HG02884 (cell line): ENCODE measurements around the gene SLC6A14.

Experiments
- ATAC-seq: cut with Tn5 transposase; IDR thresholded peaks from one replicate; pipeline ENCODE4 v1.9.1; 2021; ENCODE audit warnings: mild to moderate bottlenecking, moderate library complexity; ENCODE audit not compliant: unreplicated experiment

Gene SLC6A14, protein sequence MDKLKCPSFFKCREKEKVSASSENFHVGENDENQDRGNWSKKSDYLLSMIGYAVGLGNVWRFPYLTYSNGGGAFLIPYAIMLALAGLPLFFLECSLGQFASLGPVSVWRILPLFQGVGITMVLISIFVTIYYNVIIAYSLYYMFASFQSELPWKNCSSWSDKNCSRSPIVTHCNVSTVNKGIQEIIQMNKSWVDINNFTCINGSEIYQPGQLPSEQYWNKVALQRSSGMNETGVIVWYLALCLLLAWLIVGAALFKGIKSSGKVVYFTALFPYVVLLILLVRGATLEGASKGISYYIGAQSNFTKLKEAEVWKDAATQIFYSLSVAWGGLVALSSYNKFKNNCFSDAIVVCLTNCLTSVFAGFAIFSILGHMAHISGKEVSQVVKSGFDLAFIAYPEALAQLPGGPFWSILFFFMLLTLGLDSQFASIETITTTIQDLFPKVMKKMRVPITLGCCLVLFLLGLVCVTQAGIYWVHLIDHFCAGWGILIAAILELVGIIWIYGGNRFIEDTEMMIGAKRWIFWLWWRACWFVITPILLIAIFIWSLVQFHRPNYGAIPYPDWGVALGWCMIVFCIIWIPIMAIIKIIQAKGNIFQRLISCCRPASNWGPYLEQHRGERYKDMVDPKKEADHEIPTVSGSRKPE

GRCh38 chrX:116436358-116436816 lies at the start of gene SLC6A14:
Gene SLC6A14, plus strand, starts transcription at chrX:116436606. Its CDS starts 104 bp downstream, at chrX:116436710.
- ATAC-seq = no peak

GRCh38 chrX:116395752-116396151 lies 40.7 kb upstream of the SLC6A14 start:
- ATAC-seq = no peak

- ATAC-seq = no peak
Observed at GRCh38 chrX:116399681-116400080, 36.7 kb upstream of the SLC6A14 start.

DNA sequence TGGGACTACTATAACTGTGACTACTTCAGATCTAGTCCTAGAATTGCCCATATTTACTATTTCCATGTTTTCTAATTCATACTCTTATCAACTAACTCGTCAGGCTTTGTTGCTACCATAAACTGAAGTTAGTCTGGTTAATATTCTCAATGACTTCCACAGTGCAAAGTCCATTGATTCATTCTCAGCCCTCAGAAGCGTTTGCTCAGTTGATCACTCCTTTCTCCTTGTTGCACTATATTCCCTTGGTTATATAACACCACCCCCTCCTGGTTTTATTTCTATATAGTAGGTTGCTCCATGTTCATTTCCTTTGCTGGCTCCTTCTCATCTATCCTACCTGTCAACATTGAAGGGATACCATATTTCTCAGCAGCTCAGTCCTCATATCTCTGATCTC lies 27.2 kb upstream of the SLC6A14 start:
- no peak for ATAC-seq

DNA sequence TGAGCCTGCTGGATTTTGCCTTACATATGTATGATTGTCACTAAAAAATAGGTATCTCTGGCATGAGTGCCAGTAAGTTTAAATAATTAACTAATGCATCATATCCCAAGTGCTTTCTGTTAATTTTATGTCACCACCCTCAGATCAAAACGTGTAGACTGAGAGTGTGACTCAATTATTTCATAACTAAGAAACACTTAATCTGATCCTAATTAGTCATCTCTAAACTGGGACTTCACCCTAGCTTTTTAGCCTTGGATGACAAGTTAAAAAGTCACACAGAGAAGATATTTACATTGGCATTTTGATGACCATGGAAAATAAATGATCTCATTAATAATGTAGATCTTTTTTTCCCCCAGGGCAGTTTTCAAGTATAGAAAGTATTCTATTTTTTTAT lies 23.1 kb upstream of the SLC6A14 start:
- no peak for ATAC-seq

DNA sequence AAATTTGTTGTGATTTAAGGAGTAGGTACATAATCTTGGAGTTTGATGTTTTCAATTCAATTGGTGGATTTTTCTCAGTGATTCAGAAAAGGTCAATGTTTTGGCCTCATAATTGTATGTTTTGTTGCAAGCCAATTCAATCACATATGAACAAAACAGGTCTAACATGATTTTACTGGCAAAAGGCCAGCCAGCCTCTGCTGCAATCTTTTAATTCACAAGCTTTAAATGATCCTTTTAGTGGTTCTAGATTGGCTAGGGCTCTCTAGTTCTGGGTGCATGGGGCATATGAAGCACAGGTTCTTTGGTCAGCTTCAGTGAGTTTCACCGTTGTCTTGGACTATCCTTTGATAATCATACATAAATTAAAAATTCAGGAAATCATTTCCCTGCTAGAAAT lies 19.2 kb upstream of the SLC6A14 start:
- ATAC-seq = no peak

GRCh38 chrX:116417968-116418367 lies 18.4 kb upstream of the SLC6A14 start:
- no peak for ATAC-seq

- no peak for ATAC-seq
Observed at GRCh38 chrX:116427978-116428377, 8.4 kb upstream of the SLC6A14 start.

DNA sequence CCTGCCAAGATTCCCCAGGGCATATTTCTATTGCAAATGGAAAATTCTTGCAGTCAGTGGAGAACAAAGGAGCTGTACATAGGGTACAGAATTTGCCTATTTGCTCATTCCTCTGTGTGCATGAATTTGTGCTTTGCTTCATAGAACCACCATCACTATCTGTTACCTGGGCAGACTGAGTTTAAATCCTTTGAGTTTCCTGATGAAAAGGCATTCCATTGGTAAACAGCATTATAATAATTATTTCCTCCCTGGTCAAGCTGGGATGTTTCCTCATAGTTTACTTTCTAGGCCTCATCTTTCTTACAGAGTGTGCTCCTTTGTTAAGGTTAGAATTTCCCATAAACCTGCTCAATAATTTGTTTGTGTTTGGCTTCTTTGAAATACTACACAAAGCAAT lies 809 bp upstream of the SLC6A14 start:
- no peak for ATAC-seq

GRCh38 chrX:116449156-116449555 lies 12.8 kb downstream of the SLC6A14 start:
- no peak for ATAC-seq

DNA sequence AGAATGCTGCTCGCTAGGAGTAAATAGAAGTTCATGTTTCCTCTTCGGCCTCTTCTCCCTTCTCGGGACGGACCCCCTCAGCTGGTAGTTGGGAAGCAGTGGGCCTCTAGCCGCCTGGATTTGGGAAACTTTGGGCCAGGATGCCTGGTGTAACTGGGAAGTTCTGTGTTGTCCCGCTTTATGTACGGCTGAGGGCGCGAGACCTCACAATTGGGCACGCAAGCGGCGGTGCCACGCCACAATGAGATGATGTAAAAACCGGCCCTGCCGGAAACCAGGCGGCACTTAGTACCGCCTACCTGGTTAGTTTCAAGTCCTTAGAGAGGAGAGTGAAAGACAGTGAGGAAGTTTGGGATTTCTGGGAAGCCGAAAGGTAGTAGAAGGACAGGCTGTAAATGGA lies 26.4 kb downstream of the SLC6A14 start, which contains the start of gene CT83:
TSS of gene CT83 (minus strand) at position 155 of the 400 bp plus-strand sequence. CDS start at position 35, 120 bp downstream.
- ATAC-seq = no peak

DNA sequence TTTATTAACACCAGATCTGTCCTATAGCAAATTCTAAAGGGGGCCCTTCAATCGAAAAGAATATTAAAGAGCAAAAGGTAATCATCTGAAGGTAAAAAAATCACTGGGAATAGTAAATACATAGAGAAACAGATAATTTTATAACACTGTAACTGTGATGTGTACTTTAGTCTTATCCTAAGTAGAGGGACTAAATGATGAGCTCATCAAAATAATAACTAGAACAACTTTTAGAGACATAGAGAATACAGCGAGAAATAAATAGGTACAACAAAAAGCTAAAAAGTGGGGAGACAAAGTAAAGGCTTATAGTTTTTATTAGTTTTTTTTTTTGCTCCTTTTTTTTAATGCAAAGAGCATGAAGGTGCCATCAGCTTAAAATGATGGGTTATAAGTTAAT lies 43.7 kb downstream of the SLC6A14 start:
- no peak for ATAC-seq

- ATAC-seq = no peak
Observed at GRCh38 chrX:116490104-116490503, 53.7 kb downstream of the SLC6A14 start.

GRCh38 chrX:116493271-116493670 lies 56.9 kb downstream of the SLC6A14 start:
- no peak for ATAC-seq

DNA sequence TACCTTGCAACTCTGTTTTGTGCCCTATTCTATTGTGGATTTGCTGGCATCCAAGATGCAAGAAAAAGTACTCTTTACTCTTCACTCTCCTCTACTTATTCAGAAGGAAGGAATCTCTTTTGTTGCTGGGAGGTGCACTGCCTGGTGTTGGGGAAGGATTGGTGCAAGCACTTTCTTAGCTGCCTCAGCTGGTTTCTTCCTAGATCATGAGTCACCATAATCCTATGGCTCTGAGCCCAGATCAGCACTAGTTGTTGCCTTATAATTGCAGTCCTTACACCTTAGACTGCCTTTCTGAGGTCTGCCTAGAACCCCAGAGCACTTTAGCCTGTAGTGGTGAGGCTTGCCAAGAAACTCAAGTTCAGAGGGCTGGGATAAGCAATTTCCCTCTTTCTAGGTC lies 63.4 kb downstream of the SLC6A14 start:
- no peak for ATAC-seq
